Ecto neural progenitor cell (in vitro differentiated cells): ENCODE results near the gene RUNX2.
"Not testable (repeated sequence)": the region's sequence is repeated elsewhere in the genome, so short reads cannot be mapped to it uniquely, and the experiment has no call there.

Source experiments
- DNase-seq: peaks from one replicate; pipeline ENCODE4 v3.0.0-alpha.2; 2018; ENCODE audit warnings: low spot score

Gene RUNX2

GRCh38 chr6:45457141-45457540 is 129.0 kb downstream of the RUNX2 start:
- no peak for DNase-seq

GRCh38 chr6:45458672-45459071 is 130.5 kb downstream of the RUNX2 start:
- no peak for DNase-seq

GRCh38 chr6:45460166-45460565 is 132.0 kb downstream of the RUNX2 start:
- no peak for DNase-seq

- DNase-seq = no peak
Observed at GRCh38 chr6:45461486-45461885, 133.4 kb downstream of the RUNX2 start.

GRCh38 chr6:45462190-45463134 is 134.3 kb downstream of the RUNX2 start:
- no peak for DNase-seq

GRCh38 chr6:45464685-45465084 is 136.6 kb downstream of the RUNX2 start:
- DNase-seq = no peak

GRCh38 chr6:45466686-45467085 is 138.6 kb downstream of the RUNX2 start:
- no peak for DNase-seq

- DNase-seq = not testable (repeated sequence)
Observed at GRCh38 chr6:45467417-45467816, 139.3 kb downstream of the RUNX2 start.

- DNase-seq = no peak
Observed at GRCh38 chr6:45467853-45468252, 139.7 kb downstream of the RUNX2 start.

GRCh38 chr6:45469663-45470062 is 141.5 kb downstream of the RUNX2 start:
- DNase-seq = no peak

- no peak for DNase-seq
Observed at GRCh38 chr6:45470131-45470738, 142.1 kb downstream of the RUNX2 start.

- DNase-seq = no peak
Observed at GRCh38 chr6:45472382-45472781, 144.3 kb downstream of the RUNX2 start.

GRCh38 chr6:45473121-45473993 is 145.2 kb downstream of the RUNX2 start:
- no peak for DNase-seq

GRCh38 chr6:45474376-45474775 is 146.2 kb downstream of the RUNX2 start:
- no peak for DNase-seq

GRCh38 chr6:45476341-45476740 is 148.2 kb downstream of the RUNX2 start:
- no peak for DNase-seq

GRCh38 chr6:45477278-45477677 is 149.1 kb downstream of the RUNX2 start:
- no peak for DNase-seq

- DNase-seq = no peak
Observed at GRCh38 chr6:45477790-45478189, 149.7 kb downstream of the RUNX2 start.

- DNase-seq = no peak
Observed at GRCh38 chr6:45478240-45478639, 150.1 kb downstream of the RUNX2 start.

GRCh38 chr6:45479834-45480751 is 152.0 kb downstream of the RUNX2 start:
- DNase-seq = no peak

GRCh38 chr6:45480752-45481415 is 152.8 kb downstream of the RUNX2 start:
- no peak for DNase-seq

GRCh38 chr6:45483021-45483420 is 154.9 kb downstream of the RUNX2 start:
- no peak for DNase-seq
